Measurements from ENCODE around the gene RPL3.

The RPL3 gene

GRCh38 chr22:39299829-39300178 is 19.6 kb downstream of the RPL3 start:
- no peak for DNase-seq (ENCODE audit: low spot score)

- DNase-seq (ENCODE audit: low spot score) = no peak
Measured at GRCh38 chr22:39298241-39298987, 21.0 kb downstream of the RPL3 start.

GRCh38 chr22:39297490-39298240 is 21.8 kb downstream of the RPL3 start:
- no peak for DNase-seq (ENCODE audit: low spot score)

- DNase-seq (ENCODE audit: low spot score) = no peak
Measured at GRCh38 chr22:39296981-39297489, 22.4 kb downstream of the RPL3 start.

- no peak for DNase-seq (ENCODE audit: low spot score)
Measured at GRCh38 chr22:39296535-39296934, 22.9 kb downstream of the RPL3 start.

- no peak for DNase-seq (ENCODE audit: low spot score)
Measured at GRCh38 chr22:39294571-39295468, 24.6 kb downstream of the RPL3 start.

GRCh38 chr22:39293766-39294368 is 25.6 kb downstream of the RPL3 start:
- no peak for DNase-seq (ENCODE audit: low spot score)

- no peak for DNase-seq (ENCODE audit: low spot score)
Measured at GRCh38 chr22:39292561-39293074, 26.8 kb downstream of the RPL3 start.

GRCh38 chr22:39292031-39292462 is 27.4 kb downstream of the RPL3 start:
- DNase-seq (ENCODE audit: low spot score) = no peak

- DNase-seq (ENCODE audit: low spot score) = no peak
Measured at GRCh38 chr22:39291523-39291922, 27.9 kb downstream of the RPL3 start.

- no peak for DNase-seq (ENCODE audit: low spot score)
Measured at GRCh38 chr22:39290724-39291161, 28.7 kb downstream of the RPL3 start.

- DNase-seq (ENCODE audit: low spot score) = no peak
Measured at GRCh38 chr22:39289975-39290720, 29.3 kb downstream of the RPL3 start.

- no peak for DNase-seq (ENCODE audit: low spot score)
Measured at GRCh38 chr22:39289533-39289932, 29.9 kb downstream of the RPL3 start.

- no peak for DNase-seq (ENCODE audit: low spot score)
Measured at GRCh38 chr22:39288135-39288898, 31.1 kb downstream of the RPL3 start.

GRCh38 chr22:39287076-39287725 is 32.2 kb downstream of the RPL3 start:
- DNase-seq (ENCODE audit: low spot score) = no peak

- DNase-seq (ENCODE audit: low spot score) = no peak
Measured at GRCh38 chr22:39284983-39285382, 34.4 kb downstream of the RPL3 start.

GRCh38 chr22:39284142-39284980 is 35.1 kb downstream of the RPL3 start:
- no peak for DNase-seq (ENCODE audit: low spot score)

GRCh38 chr22:39283322-39284141 is 35.9 kb downstream of the RPL3 start:
- no peak for DNase-seq (ENCODE audit: low spot score)

Measured in activated CD4-positive, alpha-beta T cell treated with anti-CD3 and anti-CD28 coated beads, Interleukin-2, Interleukin-4, amounts not matched to agents 100 ng/mL and 50 ng/mL, durations not matched to agents 16 hours and 8 hours (primary cell).